Eye (tissue), 1 donor: ENCODE results near the gene IFT88.

Source experiments
- DNase-seq: peaks from one replicate; pipeline ENCODE4 v3.0.0-alpha.2; 2015

IFT88 gene

DNA sequence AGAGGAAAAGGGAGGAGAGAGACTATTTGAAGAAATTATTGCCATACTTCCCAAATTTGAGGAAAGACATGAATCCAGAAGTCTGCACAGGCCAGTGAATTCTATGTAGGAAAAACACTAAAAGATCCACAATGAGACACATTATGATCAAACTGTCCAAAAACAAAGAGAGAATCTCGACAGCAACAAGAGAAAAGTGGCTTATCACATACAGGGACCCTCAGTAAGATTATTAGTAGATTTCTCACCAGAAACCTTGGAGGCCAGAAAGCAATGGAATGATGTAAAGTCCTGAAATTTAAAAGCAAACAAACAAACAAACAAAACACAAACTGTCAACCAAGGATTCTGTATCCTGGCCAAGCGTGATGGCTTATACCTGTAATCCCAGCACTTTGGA, 80.8 kb downstream of the IFT88 start:
- DNase-seq = no peak

DNA sequence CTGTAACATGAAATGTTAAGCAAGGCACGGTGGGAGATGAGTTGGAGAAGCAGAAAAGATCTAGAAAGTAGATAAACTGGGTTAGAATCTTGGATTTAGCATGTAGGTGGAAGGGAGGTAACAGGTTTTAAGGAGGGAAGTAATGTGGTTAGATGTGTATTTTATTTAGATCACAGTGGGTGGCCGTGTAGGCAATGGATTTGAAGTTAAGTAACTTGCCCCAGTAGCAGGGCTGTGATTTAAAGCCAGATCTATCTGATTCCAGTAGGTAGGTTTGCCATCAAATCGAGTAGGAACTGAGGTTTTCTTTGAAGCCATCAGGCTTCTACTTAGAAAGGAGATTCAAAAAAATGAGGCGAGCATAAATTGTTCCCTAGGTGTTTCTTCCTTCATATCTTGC, 86.0 kb downstream of the IFT88 start:
- DNase-seq = no peak

DNA sequence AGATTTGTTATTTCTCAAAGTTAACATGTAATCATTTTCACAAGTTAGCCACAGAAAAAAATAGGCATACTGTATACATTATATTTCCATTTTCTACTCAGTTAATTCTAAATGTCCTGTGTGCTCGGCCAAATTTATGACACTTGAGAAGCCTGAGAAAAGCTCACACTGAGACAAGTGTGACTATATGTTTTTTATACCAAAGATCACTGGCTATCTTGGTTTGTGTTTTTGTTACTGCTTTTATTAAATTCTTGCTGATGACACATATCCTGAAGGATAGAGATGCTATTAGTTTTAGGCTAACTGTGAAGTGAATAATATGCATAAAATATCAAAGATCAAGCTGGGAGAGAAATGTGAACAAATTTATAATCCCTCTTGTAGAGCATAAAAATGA, 87.2 kb downstream of the IFT88 start:
- no peak for DNase-seq

DNA sequence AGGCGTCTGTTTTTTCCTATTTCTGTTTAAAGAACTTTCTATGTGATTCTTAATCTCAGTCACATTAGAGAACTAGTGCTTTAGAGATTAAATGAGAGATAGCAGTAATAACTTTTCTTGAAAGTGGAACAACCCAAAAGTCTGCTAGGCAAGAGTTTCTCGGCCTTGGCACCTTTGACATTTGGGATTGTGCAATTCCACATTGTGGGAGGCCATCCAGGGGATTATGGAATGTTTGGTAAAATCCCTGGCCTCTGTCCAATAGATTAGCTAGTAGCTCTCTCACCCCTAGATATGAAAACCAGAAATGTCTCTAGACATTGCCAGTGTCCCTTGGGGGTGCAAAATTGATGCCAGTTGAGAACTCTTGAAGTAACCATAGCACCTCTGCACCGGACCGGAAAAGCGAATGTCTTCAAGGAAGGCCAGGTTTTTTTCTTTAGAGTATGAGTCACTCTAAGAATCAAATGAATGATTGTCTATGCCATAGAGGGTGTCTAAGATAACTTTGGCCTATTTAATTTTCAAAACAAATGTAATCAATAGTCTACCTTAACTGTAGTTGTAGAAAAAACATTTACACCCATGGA, 91.6 kb downstream of the IFT88 start:
- DNase-seq = no peak

DNA sequence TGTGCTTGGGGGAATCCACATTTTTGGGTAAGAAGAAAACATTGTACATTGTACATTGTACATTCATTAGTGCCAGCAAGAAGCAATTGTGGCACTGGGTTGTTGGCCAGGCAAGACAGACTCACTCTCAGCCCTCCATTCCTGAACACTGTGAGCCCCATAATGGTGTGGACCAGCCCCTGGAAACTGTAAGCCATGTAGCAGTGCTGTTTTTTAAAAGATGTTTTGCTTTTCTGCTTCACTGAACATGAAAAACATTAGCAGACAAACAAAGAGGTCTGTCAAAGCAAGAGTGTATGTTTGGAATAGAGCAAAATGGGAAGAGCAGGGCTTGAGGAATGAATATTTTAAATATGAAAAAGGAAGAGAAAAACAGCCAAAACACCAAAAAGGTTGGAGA, 97.4 kb downstream of the IFT88 start:
- peak; percentile 30 for DNase-seq

DNA sequence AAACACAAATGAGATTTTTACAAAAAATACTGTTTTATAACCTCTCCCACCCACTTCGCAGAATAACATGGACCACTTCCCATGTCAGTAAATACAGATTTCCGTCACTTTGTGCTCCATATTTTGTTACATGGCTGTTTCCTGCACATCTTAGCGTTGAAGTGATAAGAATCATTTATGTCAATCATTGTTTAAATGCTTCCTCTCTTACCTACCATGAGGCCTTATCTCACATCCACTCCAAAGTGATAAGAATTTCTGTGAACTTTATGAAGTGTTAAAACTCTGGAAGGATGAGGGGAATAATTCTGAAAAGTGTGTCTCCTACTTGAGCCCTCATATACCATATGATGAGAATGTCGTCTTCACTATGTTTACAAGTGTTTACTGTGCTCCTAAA, 100.0 kb downstream of the IFT88 start:
- DNase-seq = no peak

DNA sequence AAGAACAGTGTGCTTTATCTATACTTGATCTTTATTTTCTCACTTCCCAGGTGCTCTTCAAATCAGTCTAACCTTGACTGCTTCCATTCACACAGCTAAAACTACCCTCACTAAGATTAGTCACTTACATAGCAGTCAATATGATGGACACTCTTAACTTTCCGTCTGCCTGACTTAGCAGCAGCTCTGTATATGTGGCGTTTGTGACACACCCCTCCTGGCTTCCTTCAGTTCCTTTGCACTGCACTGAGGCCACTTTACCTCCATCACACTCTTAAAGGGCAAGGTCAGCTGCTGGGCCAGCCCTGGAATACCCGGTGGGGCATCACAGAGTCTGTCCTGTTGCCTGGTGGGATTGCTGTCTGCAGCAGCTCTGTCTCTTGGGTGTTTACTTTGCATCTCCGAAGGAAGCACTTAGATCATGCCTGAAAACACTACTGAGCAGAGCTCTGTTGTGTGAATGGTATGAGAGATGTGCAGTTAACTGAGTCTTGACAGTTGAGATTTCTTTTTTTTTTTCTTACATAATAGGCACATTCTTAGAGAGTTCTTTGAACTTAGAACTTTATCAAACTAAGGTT, 101.0 kb downstream of the IFT88 start:
- no peak for DNase-seq

DNA sequence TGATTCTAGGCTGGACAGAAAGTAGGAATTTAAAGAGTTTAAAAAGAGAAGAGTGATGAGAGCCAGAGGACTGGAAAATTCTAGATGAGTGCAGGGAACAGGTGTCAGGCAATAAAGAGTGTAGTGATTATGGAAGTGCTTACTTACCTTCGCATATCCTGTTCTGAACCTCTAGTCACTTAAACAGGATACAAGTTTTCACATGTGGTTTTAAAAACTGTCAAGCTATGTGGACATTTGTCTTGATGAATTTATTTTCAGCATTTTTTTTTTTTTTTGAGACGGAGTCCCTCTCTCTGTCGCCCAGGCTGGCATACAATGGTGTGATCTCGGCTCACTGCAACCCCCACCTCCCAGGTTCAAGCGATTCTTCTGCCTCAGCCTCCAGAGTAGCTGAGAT, 102.2 kb downstream of the IFT88 start:
- no peak for DNase-seq

DNA sequence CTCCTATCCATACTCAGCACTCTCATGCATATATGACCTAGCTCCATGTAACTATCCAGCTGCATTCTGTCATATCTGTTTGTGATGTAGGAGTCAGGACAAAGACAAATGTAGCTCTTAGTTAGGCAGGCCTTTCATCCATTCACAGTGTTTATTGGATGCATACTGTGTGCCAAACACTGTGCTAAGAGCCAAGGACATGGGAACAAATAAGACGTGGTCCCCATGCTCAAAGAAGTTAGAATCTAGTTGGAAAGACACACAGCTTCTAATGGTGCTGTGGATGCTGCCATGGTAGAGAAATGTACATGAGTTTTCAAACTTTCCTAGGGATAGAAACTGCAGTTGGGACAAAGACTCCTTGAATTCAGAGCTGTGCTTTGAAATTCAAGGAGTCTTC, 104.8 kb downstream of the IFT88 start:
- no peak for DNase-seq

DNA sequence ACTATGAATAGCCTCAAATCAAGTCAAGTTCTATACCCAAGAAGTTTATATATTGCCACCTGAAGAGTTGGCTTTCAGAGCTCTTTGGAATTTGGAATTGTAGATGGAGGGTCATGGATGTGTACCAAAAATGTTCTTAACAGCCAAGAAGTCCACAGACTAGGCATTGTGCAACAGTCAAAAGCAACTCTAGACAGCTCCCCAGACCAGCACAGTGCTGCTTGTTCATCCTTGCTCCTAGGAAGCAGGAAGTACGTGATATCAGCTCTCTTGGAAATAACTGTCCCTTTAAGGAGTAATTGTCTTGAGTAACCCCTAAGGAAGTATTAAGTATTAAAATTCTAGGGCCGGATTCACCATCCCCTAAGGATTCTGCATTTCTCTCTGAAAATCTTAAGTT, 105.8 kb downstream of the IFT88 start:
- no peak for DNase-seq

DNA sequence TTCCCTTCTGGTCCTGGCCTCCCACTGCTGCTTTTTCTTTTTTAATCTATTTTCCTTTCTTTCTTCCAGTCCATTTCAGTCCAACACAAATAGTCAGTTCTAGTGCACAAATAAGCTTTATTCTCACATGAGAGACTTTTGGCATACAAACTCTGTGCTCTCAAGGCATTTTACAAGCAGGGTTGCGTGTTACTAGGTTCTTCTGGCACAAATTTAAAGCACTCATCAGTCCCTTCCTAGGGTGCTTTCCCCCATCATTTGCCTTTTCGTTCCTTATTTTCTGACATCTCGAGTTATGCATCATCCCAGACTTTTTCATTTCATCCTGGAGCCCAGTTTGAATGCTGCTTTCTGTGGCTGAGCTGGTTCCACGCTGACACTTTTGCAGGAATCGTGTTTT, 106.8 kb downstream of the IFT88 start:
- DNase-seq = no peak

DNA sequence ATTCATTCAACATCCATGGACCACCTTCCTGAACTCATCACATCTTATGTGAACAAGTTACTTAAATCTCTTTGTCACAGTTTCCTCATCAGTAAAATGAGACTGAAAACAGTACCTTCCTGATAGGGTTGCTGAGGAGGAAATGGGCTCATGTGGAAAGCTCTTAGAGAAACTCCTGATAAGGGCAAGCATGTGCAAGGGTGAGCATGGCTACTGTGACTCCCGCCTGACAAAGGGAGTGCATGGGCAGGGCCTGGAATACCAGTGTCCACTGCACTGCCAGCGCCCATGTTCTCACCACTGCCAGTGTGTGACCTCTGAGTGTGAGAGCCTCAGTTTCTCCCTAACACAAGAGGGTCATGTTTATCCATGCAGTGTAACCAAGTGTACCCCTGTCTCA, 109.3 kb downstream of the IFT88 start:
- DNase-seq = no peak

DNA sequence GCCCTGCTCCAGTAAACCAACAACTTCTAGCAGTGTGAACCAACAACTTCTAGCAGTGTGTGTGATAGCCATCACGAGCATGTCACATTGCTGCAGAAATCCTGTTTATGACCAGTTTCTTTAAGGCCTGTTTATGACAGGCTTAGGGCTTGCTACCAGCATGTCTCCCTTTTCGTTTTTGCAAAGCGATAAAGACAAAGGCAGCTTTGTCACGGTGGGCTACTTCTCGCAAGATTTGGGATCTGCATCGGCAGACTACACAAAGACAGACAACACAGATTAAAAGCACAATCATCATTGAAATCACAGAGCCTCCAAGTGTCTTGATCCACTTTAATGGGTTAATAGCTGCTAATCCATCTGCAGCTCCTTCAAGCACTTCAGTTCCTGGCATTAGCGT, 111.6 kb downstream of the IFT88 start:
- peak; percentile 46 for DNase-seq

DNA sequence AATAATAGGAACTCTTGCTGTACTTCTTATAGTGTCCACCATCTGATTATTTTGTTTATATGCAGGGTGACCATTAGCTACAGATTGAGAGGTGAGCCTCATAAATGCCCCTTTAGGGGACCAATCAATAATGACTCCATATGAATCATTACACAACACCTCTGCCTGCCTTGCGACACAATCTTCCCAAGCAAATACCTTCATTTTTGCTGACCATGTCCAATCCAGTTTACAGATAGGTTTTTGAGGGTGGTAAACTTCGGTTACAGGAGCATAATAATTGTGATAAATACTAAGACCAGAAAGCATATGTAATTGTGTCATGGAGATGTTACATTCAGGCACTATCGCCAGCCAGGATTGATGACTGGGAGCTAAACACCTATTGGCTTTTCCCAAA, 112.9 kb downstream of the IFT88 start:
- DNase-seq = no peak

DNA sequence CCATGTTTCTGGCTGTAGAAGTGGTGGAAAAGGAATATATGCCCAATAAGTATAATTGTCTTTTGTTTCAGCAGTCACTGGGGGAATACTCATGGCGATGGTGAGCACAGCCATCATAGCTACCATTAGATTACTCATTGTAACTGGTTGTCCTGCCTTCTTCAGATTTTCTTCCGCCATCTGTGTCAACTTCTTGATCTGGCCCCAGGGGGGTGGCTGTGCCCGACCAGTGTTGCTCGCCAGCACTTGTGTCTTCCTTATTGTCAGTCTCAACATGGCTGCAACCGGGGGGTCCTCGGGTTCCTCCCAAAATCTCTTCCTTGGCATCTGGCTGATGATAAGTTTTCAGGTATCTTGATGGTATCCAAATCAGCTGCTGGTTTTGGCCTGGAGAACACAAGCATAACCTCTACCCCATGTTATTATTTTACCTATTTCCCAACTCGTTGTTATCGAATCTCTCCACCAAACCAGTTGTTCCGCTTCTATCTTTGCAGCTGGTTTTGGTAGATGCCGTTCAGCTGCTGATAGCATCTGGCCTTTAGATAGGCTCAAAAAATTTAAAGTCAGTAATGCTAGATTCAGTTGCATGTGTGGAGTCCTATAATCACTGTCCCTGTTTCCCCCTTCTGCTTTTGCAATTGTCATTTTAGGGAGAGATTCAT, 113.6 kb downstream of the IFT88 start:
- DNase-seq = no peak

DNA sequence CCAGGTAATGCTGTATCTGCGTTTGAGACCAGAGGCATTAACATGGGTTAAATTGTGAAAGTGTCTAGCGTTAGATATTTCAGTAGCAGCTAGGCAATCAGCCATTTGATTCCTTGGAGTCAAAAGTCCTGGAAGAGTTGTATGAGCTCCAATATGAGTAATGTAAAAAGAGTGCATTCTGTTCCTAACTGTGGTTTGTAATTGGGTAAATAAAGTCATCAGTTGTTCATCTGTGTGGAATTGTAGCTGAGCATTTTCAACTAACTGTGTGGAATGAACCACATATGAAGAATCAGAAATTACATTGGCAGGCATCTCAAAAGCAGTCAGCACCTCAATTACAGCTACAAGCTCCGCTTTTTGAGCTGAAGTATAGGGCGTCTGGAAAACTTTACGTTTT, 114.5 kb downstream of the IFT88 start:
- DNase-seq = peak; percentile 36

DNA sequence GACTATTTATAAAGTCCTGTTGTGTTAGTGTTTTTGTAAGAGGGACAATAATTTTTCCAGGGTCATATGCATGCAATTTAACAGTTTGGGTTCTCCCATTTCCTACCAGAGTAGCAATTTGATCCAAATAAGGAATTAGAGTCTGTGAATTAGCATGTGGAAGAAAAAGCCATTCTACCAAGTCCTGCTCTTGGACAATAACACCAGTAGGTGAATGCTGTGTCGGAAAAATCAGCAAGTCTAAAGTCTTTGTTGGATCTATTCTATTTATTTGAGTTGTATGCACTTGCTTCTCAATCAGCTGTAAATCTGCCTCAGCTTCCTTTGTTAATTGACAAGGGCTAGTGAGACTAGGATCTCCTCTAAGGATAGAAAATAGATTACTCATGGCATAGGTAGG, 115.1 kb downstream of the IFT88 start:
- no peak for DNase-seq

DNA sequence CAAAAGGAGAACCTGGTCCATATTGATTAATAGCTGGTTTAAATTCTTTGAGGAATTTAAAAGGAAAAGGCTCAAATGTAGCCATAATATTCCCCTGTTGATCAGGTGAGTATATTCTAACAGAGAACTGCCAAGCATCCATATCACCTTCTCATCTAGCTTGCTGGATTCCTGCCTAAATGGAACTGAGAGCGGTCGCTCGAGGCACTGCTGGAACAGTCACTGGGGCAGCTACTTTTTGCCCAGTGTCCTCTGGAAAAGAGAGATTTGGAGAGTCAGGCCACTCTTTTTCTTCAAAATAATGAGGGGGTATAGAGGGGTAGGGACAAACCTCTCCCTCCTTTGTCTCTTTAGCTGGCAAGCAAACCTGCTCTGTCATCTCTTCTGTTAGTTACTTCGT, 117.1 kb downstream of the IFT88 start:
- no peak for DNase-seq

DNA sequence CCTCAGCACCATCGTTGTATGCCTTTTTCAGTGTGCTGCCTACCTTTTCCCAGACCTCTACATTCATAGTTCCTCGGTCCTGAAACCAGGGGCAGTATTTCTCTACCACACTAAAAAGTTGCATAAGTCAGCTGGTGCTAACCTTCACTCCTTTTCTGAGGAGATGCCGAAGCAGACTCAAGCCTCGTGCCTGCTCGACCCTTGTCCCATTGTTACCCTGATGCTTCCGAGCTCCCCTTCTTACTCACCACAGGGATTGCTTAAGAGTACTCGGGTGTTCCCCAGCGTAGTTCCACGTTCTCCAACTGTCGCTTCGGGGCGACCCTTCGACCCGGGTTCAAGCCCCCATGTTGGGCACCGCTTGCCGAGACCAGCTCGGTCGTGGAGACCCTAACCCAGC, 117.6 kb downstream of the IFT88 start:
- DNase-seq = no peak

DNA sequence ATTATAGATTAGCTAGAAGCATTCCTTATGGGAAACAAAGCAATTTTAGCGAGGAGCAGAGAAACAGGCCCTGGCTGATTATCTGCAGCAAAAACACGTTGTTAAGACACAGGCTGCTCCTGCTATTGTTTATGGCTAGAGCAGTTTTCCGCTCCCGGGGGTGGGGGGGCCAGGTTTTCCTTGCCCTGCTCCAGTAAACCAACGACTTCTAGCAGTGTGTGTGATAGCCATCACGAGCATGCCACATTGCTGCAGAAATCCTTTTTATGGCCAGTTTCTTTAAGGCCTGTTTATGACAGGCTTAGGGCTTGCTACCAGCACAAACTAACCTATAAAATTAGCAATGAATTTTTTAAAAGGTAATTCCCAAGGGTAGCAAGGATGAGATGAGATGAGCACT, 118.1 kb downstream of the IFT88 start:
- DNase-seq = no peak

DNA sequence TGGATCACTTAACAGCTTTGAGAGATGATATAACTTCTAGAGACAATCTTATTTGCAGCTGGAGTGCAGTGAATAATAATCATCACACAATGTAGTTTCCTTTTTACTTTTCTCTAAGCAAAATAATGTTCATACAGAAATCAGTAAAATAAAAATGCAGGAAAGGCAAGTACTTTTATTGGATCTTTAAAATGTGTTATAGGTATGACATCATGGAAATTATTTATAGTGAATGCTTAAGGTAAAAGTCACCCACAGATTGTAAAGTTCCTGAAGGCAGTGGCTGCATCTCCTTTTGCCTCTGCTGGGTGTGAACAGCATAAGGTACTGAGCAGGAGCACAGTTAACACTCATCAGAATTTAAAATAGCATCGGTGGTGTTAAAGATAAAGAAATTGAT, 119.2 kb downstream of the IFT88 start:
- DNase-seq = no peak

DNA sequence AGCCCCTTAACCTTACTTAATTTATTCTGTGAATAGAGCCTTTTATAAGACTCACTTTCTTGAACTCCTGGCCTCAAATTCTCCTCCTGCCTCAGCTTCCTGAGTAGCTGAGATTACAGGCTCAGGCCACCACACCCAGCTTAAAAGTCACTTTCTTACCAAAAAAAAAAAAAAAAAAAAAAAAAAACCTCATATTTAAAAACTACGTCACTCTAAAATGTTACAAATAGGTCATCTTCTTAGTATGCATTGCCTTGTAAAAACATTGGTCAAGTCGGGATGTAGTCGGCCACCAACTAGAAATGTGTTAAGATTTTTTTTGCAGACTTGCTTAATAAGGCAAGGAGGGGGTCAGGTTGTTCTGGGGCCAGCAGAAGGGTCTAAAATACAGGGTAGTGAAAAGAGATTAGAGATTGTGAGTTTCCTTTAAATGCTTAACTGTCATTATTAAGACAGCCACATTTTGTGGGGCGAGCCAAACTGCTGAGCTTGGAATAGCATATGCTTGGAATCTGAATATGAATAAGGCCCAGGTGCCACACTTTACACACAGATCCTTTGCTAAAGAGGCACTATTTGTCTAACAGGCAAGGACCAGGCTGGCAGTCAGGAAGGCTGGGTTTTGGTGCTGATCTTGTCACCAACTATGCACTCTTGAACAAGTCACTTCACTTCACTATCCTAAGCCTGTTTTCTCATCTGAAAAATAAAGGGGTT, 120.1 kb downstream of the IFT88 start:
- DNase-seq = no peak

DNA sequence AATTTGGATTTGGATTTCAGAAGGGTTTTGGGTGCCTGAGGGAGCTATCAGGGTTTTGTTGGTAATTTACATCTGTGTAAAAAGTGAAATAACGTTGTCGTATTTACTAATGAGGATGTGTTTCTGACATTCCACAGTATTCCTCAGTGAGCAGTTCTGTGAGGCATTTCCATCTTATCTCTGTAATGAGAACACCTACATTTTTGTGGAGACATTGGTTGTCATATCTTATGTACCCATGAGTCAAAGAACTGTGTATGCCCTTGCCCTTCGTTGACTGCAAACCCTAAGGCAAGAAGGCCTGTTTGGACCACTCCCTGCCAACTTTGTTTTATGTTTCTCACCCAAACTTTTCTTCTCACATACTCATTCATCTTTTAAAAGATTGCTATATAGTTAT, 122.3 kb downstream of the IFT88 start:
- no peak for DNase-seq

DNA sequence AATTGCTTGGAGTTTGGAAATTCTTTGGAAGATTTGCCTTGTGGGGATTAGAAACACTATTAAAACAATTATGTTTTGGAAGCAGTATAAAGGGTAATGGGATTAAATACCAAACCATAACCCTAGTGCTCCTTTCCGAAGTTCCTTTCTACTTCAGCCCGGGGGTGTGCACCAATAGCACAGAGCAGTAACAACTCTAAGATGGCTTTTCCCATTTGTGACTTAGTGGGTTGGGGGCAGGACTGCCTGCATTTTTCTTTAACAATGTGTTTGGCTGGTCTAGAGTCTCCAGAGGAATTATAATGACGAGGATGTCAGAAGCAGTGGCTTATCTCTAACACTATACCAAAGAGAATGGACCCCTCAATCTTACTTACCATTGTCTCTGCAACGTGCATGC, 124.7 kb downstream of the IFT88 start:
- DNase-seq = no peak
